HG03432 (cell line): Measurements from ENCODE around the gene HOXC9.

ENCODE experiments used
- ATAC-seq: cut with Tn5 transposase; IDR thresholded peaks from one replicate; pipeline ENCODE4 v1.9.1; 2021; ENCODE audit warnings: mild to moderate bottlenecking, moderate library complexity; ENCODE audit not compliant: unreplicated experiment

The HOXC9 gene

GRCh38 chr12:54011665-54012532, 11.9 kb downstream of the HOXC9 start:
- no peak for ATAC-seq

- ATAC-seq, result no peak
Measured at GRCh38 chr12:54012631-54013409, 12.9 kb downstream of the HOXC9 start.

GRCh38 chr12:54014377-54015017, 14.5 kb downstream of the HOXC9 start:
- ATAC-seq, result no peak

- no peak for ATAC-seq
Measured at GRCh38 chr12:54015018-54015931, 15.3 kb downstream of the HOXC9 start.

- ATAC-seq, result no peak
Measured at GRCh38 chr12:54016051-54016450, 16.1 kb downstream of the HOXC9 start.

GRCh38 chr12:54016478-54016964, 16.6 kb downstream of the HOXC9 start:
- no peak for ATAC-seq

GRCh38 chr12:54017027-54017788, 17.2 kb downstream of the HOXC9 start:
- ATAC-seq, result peak; percentile 40

- peak; percentile 84 for ATAC-seq
Measured at GRCh38 chr12:54017878-54018467, 18.0 kb downstream of the HOXC9 start.

- ATAC-seq, result no peak
Measured at GRCh38 chr12:54018468-54018984, 18.6 kb downstream of the HOXC9 start.

- no peak for ATAC-seq
Measured at GRCh38 chr12:54019091-54019811, 19.3 kb downstream of the HOXC9 start.

GRCh38 chr12:54019924-54020590, 20.1 kb downstream of the HOXC9 start:
- ATAC-seq, result no peak

- ATAC-seq, result no peak
Measured at GRCh38 chr12:54020591-54021405, 20.8 kb downstream of the HOXC9 start.

GRCh38 chr12:54021432-54022013, 21.6 kb downstream of the HOXC9 start:
- no peak for ATAC-seq

GRCh38 chr12:54022960-54023884, 23.3 kb downstream of the HOXC9 start:
- ATAC-seq, result no peak

GRCh38 chr12:54024127-54024526, 24.2 kb downstream of the HOXC9 start:
- ATAC-seq, result no peak
